HG02840 (cell line): Measurements from ENCODE around the gene NDUFS5.
"Not testable (repeated sequence)": the region's sequence is repeated elsewhere in the genome, so short reads cannot be mapped to it uniquely, and the experiment has no call there.

Experiments
- ATAC-seq: cut with Tn5 transposase; IDR thresholded peaks from one replicate; pipeline ENCODE4 v1.9.1; 2021; ENCODE audit warnings: mild to moderate bottlenecking, moderate library complexity, moderate number of reproducible peaks; ENCODE audit not compliant: unreplicated experiment, low FRiP score

NDUFS5 gene

GRCh38 chr1:39006726-39007645 lies 19.2 kb upstream of the NDUFS5 start:
- ATAC-seq = no peak

- not testable (repeated sequence) for ATAC-seq
Observed at GRCh38 chr1:39014956-39015355, 11.2 kb upstream of the NDUFS5 start.

GRCh38 chr1:39016604-39017171 lies 9.5 kb upstream of the NDUFS5 start:
- no peak for ATAC-seq

GRCh38 chr1:39017266-39017665 lies 8.9 kb upstream of the NDUFS5 start:
- no peak for ATAC-seq

GRCh38 chr1:39020494-39020893 lies 5.7 kb upstream of the NDUFS5 start:
- ATAC-seq = not testable (repeated sequence)

- ATAC-seq = no peak
Observed at GRCh38 chr1:39021426-39021825, 4.7 kb upstream of the NDUFS5 start.

GRCh38 chr1:39023140-39023539 lies 3.0 kb upstream of the NDUFS5 start:
- ATAC-seq = no peak

GRCh38 chr1:39026866-39027507 lies 837 bp downstream of the NDUFS5 start:
- ATAC-seq = peak; percentile 22

GRCh38 chr1:39034114-39034654 lies 8.0 kb downstream of the NDUFS5 start:
- ATAC-seq = no peak

GRCh38 chr1:39036678-39037077 lies 10.5 kb downstream of the NDUFS5 start:
- no peak for ATAC-seq

- ATAC-seq = no peak
Observed at GRCh38 chr1:39043513-39043912, 17.4 kb downstream of the NDUFS5 start.

- no peak for ATAC-seq
Observed at GRCh38 chr1:39044762-39045161, 18.6 kb downstream of the NDUFS5 start.

- no peak for ATAC-seq
Observed at GRCh38 chr1:39045231-39045630, 19.1 kb downstream of the NDUFS5 start.

- no peak for ATAC-seq
Observed at GRCh38 chr1:39046613-39047210, 20.6 kb downstream of the NDUFS5 start.

GRCh38 chr1:39047374-39048229 lies 21.5 kb downstream of the NDUFS5 start:
- ATAC-seq = no peak

- no peak for ATAC-seq
Observed at GRCh38 chr1:39048745-39049370, 22.7 kb downstream of the NDUFS5 start.

- no peak for ATAC-seq
Observed at GRCh38 chr1:39050001-39050400, 23.9 kb downstream of the NDUFS5 start.

- ATAC-seq = not testable (repeated sequence)
Observed at GRCh38 chr1:39051193-39051850, 25.2 kb downstream of the NDUFS5 start.

- no peak for ATAC-seq
Observed at GRCh38 chr1:39051956-39052355, 25.8 kb downstream of the NDUFS5 start.
